Articular chondrocyte of knee joint (primary cell): ENCODE results near the gene ATXN7L2. TPM values are rescaled to one million over a fixed set of nuclear protein-coding genes. Genes with fewer than 3 reads are reported as not detected.

Source experiments
- total RNA-seq: library from RNA; depleted of rRNA; stranded (reverse); fragments of >200 nt; gene quantifications from 2 replicates; pipeline ENCODE4 v1.2.3, GENCODE V29; 2012

The ATXN7L2 gene, protein sequence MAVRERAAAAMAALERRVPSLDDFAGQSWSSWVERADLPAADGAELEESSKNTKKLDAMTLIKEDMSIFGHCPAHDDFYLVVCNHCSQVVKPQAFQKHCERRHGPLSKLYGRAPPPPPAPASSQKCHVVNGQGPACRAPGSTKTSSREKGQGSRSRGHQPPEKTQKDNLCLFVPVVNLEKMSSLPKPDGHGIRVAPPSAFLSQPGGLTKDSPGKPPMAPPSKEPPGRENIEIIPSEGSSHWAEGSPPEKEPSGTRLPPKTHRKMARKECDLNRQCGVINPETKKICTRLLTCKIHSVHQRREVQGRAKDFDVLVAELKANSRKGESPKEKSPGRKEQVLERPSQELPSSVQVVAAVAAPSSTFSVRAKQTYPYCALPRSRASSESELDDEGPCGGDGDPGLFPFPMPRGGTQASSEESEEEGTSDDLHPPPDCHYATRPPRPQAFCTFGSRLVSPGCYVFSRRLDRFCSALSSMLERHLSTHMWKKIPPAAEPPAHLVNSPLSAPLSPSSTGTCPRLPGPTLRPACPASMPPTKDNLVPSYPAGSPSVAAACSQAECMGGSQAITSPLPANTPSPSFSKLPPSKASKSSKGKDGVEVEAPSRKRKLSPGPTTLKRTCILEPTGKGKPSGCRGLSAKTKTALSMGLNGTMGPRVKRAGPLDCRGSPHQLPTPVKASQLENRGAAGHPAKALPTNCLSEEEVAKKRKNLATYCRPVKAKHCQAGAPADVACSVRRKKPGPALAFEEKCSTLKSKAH
- total RNA-seq: 1.6 and 2.4 TPM in 2 replicates

DNA sequence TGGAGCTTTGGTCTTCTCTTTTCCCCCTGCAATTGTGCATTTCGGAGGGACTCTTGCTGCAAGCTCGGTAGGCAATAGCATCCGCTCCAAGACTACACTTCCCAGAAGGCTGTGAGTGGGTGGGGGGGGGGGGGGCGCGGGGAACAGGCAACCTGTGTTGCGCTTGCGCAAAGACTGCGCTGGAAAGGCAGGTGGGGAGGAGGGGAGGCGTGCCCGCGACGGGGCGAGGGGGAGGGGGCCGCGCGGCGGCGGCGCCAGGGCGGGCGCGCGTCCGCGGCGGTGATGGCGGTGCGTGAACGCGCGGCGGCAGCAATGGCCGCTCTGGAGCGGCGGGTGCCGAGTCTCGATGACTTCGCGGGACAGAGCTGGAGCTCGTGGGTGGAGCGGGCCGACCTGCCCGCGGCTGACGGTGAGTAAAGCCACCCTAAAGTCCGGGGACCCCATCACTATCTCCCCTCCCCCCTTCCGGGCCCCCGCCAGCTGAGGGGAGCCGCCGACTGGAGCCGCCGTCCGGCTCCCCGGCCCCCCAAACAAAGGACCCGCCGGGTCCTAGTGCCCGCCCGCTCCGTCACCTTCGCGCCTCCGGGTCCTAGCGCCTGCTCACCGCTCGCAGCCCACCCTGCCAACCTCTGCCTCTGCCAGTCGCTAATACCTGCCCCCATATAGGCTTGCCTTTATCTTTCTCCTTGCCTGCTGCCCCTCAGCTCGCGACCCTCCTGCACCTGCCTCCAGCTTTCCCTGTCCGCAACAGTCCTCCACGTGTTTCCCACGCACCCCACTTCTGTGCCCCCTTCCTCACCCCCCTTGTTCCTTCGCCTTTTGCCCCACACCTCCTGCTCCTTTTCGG is at the start of gene ATXN7L2:
ATXN7L2 (plus strand) TSS at position 234 of the 847 bp plus-strand sequence; CDS start at position 283, 49 bp downstream.

DNA sequence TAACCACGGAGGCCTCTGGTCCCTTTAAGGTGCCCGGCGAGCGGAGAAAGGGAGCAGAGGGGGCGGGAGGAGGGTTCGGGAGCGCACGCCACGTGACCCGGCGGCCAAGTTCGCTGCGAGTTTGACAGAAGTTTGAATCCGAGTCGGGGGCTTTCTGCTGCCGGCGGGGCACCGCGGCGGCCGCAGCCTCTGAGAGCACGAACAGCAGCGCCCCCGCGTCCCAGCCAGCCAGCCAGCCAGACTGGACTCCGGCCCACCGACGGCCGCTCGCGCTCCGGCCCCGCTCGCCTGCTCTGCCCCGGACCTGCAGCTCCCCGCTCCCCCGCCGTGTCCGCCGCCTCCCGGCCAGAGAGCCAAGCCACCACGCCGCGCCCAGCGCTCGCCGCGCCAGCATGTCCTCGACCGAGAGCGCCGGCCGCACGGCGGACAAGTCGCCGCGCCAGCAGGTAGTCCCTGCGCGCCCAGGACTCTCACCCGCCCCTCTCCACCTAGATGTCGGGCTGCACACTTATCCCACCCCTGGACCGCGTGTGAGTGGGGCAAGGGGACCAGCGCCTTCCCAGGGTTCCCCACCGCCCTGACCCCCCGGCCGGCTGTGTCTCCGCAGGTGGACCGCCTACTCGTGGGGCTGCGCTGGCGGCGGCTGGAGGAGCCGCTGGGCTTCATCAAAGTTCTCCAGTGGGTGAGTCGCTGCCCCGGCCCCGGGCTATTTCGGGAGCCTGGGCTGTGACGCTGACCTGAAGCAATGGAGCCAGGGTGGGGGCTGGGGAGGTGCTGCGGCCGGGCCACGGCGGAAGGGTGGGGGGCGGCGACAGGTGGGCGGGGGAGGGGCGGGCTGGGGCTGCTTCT is 17.0 kb upstream of the ATXN7L2 start, which contains the start of gene SYPL2:
SYPL2 (plus strand) TSS at position 95 of the 849 bp plus-strand sequence; CDS start at position 393, 298 bp downstream.

DNA sequence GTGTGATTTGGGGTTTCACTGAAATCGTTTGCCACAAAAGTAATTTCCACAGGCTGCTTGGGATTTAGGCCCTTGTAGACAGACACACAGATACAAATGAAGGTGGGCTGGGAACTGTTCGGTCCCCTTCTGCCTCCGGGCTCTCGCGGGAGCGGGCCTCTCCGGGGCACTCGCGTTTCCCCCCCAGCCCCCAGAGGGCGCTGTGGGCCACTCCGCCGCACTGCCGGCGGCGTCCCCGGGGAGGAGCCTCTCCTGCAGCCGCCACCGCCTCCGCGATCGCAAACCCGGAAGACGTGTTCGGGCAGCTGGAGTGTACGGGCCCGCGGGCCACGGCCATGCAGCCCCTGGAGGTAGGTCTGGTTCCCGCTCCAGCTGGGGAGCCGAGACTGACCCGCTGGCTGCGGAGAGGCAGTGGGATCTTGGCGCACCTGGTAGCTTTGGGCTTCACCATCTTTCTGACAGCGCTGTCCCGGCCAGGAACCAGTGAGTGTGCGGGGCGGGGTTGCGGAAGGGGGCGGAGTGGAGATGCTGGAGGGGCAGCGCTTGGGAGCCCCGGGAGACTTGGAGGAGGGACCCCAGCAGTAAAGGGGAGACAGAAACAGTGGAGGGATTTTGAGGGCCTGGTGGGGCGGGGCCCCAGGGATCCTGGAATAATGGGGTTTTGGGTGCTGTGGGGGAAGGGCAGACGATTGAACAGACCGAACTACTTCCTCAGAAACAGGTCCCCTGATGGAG is 10.3 kb downstream of the ATXN7L2 start, which contains the start of gene CYB561D1:
CYB561D1 (plus strand) TSS at position 290 of the 735 bp plus-strand sequence; CDS start at position 336, 46 bp downstream.

DNA sequence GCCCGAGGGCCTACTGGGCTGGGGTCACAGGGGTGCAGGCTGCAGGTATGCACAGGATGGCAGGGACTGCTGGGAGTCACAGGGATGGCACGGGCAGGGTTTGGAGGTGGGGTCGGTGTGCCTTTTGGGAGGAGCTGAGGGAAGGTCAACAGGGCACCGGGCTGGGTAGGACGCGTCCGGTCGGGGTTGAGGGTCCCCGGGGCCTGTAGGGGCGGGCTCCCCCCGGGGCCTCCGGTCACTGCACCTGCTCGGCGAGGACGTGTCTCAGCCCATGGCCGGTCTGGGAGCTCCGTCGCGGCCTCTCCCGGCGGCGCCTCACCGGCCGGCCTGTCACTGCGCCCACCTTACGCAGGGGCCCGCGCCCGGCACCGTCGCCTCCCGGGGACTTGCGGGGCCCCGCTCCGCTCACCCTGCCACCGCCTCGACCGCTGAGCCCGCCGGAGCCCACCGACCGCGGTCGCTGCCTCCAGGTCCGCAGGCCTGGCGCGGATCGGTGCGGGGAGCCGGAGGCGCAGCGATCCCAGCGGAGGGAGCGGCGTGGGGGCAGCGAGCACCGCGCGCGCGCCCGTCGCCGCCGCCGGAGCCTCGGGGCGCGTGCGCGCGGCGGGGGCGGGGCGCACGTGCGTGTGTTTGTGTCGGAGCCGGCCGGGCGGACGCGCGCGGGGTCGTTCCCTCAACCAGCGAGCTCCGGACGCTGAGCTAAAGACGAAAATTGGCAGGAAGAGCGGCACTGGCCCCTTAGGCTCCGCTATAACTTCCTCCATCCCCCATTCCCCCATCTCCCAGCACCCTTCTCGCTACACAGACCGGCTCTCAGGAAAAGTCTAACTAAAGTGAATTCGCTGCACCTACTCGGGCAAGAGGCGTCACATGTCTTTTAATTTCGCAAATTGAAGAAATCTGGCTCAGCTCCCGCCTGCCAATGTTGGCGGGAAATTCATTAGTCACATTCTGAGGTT is 25.8 kb downstream of the ATXN7L2 start, which contains the start of gene AMIGO1:
AMIGO1 (minus strand) TSS at position 552 of the 959 bp plus-strand sequence. CDS start 815 bp downstream, outside the sequence.

DNA sequence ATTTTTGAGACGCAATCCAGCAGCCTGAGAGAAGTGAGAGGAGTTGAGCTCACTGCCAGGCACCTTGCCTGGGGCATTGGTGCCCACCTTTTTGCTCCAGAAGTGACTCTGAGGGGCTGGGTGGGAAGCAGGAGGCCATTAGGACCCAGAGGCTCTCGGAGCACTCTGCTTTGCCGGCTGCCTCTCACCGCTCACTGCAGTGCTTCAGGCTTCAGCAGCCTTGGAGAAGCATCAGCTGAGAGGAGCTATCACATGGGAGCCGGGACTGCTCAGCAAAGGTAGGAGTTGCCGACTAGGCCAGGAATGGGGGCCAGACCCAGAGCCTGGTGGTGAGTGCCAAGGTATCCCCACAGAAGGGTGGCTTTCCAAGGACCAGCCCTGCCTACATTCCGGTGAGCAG is 56.0 kb downstream of the ATXN7L2 start, which contains the start of gene GPR61:
GPR61 (plus strand) TSS at position 197 of the 400 bp plus-strand sequence. CDS start 3,151 bp downstream, outside the sequence.

Other genes starting within 250 kb of the ATXN7L2 start
- 0.32 and 0.52 TPM in 2 replicates for gene CELSR2, start 234.4 kb upstream of the ATXN7L2 start, total RNA-seq
- 11.5 and 18.4 TPM in 2 replicates for gene PSRC1, start 200.8 kb upstream of the ATXN7L2 start, total RNA-seq
- gene MYBPHL, start 176.9 kb upstream of the ATXN7L2 start, total RNA-seq: not detected in 2 replicates
- gene SORT1, start 86.0 kb upstream of the ATXN7L2 start, total RNA-seq: 18.4 and 20.1 TPM in 2 replicates
- 53.7 and 75.5 TPM in 2 replicates for gene PSMA5, start 57.5 kb upstream of the ATXN7L2 start, total RNA-seq
- 0.13 and 0.22 TPM in 2 replicates for gene SYPL2, start 17.4 kb upstream of the ATXN7L2 start, total RNA-seq
- gene CYB561D1, start 10.2 kb downstream of the ATXN7L2 start, total RNA-seq: 8.0 and 9.5 TPM in 2 replicates
- gene AMIGO1, start 25.8 kb downstream of the ATXN7L2 start, total RNA-seq: 2.1 and 2.5 TPM in 2 replicates
- under 0.01 TPM in 1 of 2 replicates, not detected in the other for gene GPR61, start 56.0 kb downstream of the ATXN7L2 start, total RNA-seq
- 18.2 and 19.5 TPM in 2 replicates for gene GNAI3, start 64.7 kb downstream of the ATXN7L2 start, total RNA-seq
- 0.13 and 0.22 TPM in 2 replicates for gene GNAT2, start 135.7 kb downstream of the ATXN7L2 start, total RNA-seq
- gene AMPD2, start 135.9 kb downstream of the ATXN7L2 start, total RNA-seq: 40.6 and 42.7 TPM in 2 replicates
- 12.3 and 13.9 TPM in 2 replicates for gene GSTM4, start 172.2 kb downstream of the ATXN7L2 start, total RNA-seq
- 16.2 and 16.9 TPM in 2 replicates for gene GSTM2, start 184.2 kb downstream of the ATXN7L2 start, total RNA-seq
- 19.2 TPM in 1 of 2 replicates, not detected in the other for gene GSTM1, start 203.9 kb downstream of the ATXN7L2 start, total RNA-seq
- gene GSTM5, start 228.3 kb downstream of the ATXN7L2 start, total RNA-seq: 7.8 and 9.1 TPM in 2 replicates